ENCODE results near the gene APOBEC3A. TPM values are rescaled to one million over a fixed set of nuclear protein-coding genes. Genes with fewer than 3 reads are reported as not detected.
"Not testable (repeated sequence)": the region's sequence is repeated elsewhere in the genome, so short reads cannot be mapped to it uniquely, and the experiment has no call there.

Gene APOBEC3A
- total RNA-seq, 4 donors from 2014 or later = 0.67 TPM; not detected in 3

GRCh38 chr22:38981005-38981991 is 23.9 kb downstream of the APOBEC3A start:
- H3K27ac ChIP-seq = peak overlapping the region in 2 of 3 donors; percentile 82 to 93
- DNase-seq = peak; percentile 89 to 92
- H3K36me3 ChIP-seq = no peaks in the 10 kb centered on the region
- intact Hi-C loops (cut with DNase I) = loop anchor here (10.0 kb wide), 1 partner anchor 56 kb away; no protein-coding TSS in a partner anchor
- H3K4me1 ChIP-seq = peaks cover 0 to 26% of the 10 kb centered on the region in 2 donors
- peak overlapping the region in 1 of 3 donors; percentile 14 for H3K4me3 ChIP-seq (replicated peaks in 1 of 3)
- TF ChIP-seq CTCF (IDR thresholded peaks at IDR 0.05) (peak in 5 of 6 experiments; percentile 57 to 95 (median 64)), POLR2A (IDR thresholded peaks at IDR 0.05) (no peak)
- H3K27me3 ChIP-seq = no peaks in the 10 kb centered on the region
- H3K9me3 ChIP-seq = no peaks in the 10 kb centered on the region
- 18 to 21% methylated on average over 27 of the region's 27 CpGs for WGBS, 2 donors

- 12 to 15% methylated on average over 13 to 15 of the region's 16 CpGs for WGBS, 2 donors
- Histone ChIP-seq H3K36me3 (no peaks in the 10 kb centered on the region), H3K4me3 (replicated peaks in 1 of 3) (peak within 1 kb of the TSS in 1 of 3 donors; percentile 14), H3K4me1 (peaks cover 0 to 26% of the 10 kb centered on the region in 2 donors), H3K9me3 (no peaks in the 10 kb centered on the region), H3K27me3 (no peaks in the 10 kb centered on the region), H3K27ac (peak within 1 kb of the TSS in 2 of 3 donors; percentile 82 to 93)
- no peak for TF ChIP-seq POLR2A (IDR thresholded peaks at IDR 0.05)
- no peak for TF ChIP-seq CTCF (IDR thresholded peaks at IDR 0.05)
- DNase-seq = peak; percentile 93 to 94
- intact Hi-C loops (cut with DNase I) = loop anchor here (10.0 kb wide), 1 partner anchor 57 kb away; no protein-coding TSS in a partner anchor
Measured at GRCh38 chr22:38981992-38982927, 24.9 kb downstream of the APOBEC3A start, which contains the start of gene APOBEC3B. APOBEC3B (plus strand) TSS chr22:38982347; CDS start chr22:38982454, 107 bp downstream.

- no peak for DNase-seq
- H3K9me3 ChIP-seq = no peaks in the 10 kb centered on the region
- H3K36me3 ChIP-seq = no peaks in the 10 kb centered on the region
- WGBS, 2 donors = 94 to 99% methylated on average over 2 of the region's 2 CpGs
- peaks cover 0 to 26% of the 10 kb centered on the region in 2 donors for H3K4me1 ChIP-seq
- H3K4me3 ChIP-seq (replicated peaks in 1 of 3) = no peak overlapping the region
- H3K27ac ChIP-seq = peak overlapping the region in 2 of 3 donors; percentile 23 to 69
- intact Hi-C loops (cut with DNase I) = loop anchor here (10.0 kb wide), 1 partner anchor 59 kb away; no protein-coding TSS in a partner anchor
- no peak for TF ChIP-seq POLR2A (IDR thresholded peaks at IDR 0.05)
- no peak for TF ChIP-seq CTCF (IDR thresholded peaks at IDR 0.05)
- H3K27me3 ChIP-seq = no peaks in the 10 kb centered on the region
Measured at GRCh38 chr22:38984224-38984623, 26.8 kb downstream of the APOBEC3A start.

GRCh38 chr22:38984784-38985757 is 27.7 kb downstream of the APOBEC3A start:
- H3K9me3 ChIP-seq; H3K4me3 ChIP-seq (replicated peaks in 1 of 3); H3K27me3 ChIP-seq; H3K36me3 ChIP-seq: not testable (repeated sequence)
- H3K27ac ChIP-seq = peak overlapping the region in 2 of 3 donors; percentile 50 to 69
- peak; percentile 93 to 94 for DNase-seq
- intact Hi-C loops (cut with DNase I) = loop anchor here (10.0 kb wide), 1 partner anchor 60 kb away; no protein-coding TSS in a partner anchor
- 26 to 27% methylated on average over 8 of the region's 9 CpGs for WGBS, 2 donors
- peaks cover 0 to 26% of the 10 kb centered on the region in 2 donors for H3K4me1 ChIP-seq

Data from thyroid gland (tissue), 4 donors.